Stomach smooth muscle (tissue), 2 donors: ENCODE data around the gene FGFR2.

Source experiments
- H3K27ac ChIP-seq: one replicate; pipeline ENCODE4 v1.7.0; 2013; ENCODE audit warnings: mild to moderate bottlenecking, low read length, inconsistent platforms
- H3K27me3 ChIP-seq, 2 donors: one replicate each; pipeline ENCODE4 v1.7.0; 2013; ENCODE audit warnings: low read length in 2 of 2; ENCODE audit not compliant: insufficient read depth in 2 of 2, control insufficient read depth in 1 of 2
- H3K36me3 ChIP-seq, 2 donors: one replicate each; pipeline ENCODE4 v1.7.0; 2013; ENCODE audit warnings: low read length in 2 of 2; ENCODE audit not compliant: control insufficient read depth in 2 of 2, insufficient read depth in 2 of 2
- H3K4me1 ChIP-seq: one replicate; pipeline ENCODE4 v1.7.0; 2013; ENCODE audit warnings: low read length; ENCODE audit not compliant: control insufficient read depth, insufficient read depth
- H3K4me3 ChIP-seq, 2 donors: one replicate each; pipeline ENCODE4 v1.7.0; 2013; ENCODE audit warnings: low read length in 2 of 2
- H3K9ac ChIP-seq, 2 donors: one replicate each; pipeline ENCODE4 v1.7.0; 2013; ENCODE audit warnings: low read length in 2 of 2, mild to moderate bottlenecking in 1 of 2
- H3K9me3 ChIP-seq, 2 donors: one replicate each; pipeline ENCODE4 v1.7.0; 2013; ENCODE audit warnings: low read length in 2 of 2; ENCODE audit not compliant: control insufficient read depth in 2 of 2
- donor health status: healthy.
- donor health status: Pancreatic carcinoma.

The FGFR2 gene

GRCh38 chr10:121532292-121532864 lies 65.9 kb downstream of the FGFR2 start:
- Histone ChIP-seq H3K9me3 (no peaks in the 10 kb centered on the region), H3K4me3 (no peak overlapping the region), H3K27ac (no peak overlapping the region), H3K9ac (no peak overlapping the region), H3K4me1 (peaks cover 13% of the 10 kb centered on the region), H3K27me3 (no peaks in the 10 kb centered on the region), H3K36me3 (peaks cover 0 to 2% of the 10 kb centered on the region in 2 donors)

- Histone ChIP-seq H3K9ac (no peak overlapping the region), H3K4me1 (peaks cover 14% of the 10 kb centered on the region), H3K27ac (no peak overlapping the region)
These were observed 66.4 kb downstream of the FGFR2 start for GRCh38 chr10:121531830-121532178.

GRCh38 chr10:121531076-121531829 lies 67.0 kb downstream of the FGFR2 start:
- Histone ChIP-seq H3K27me3 (no peaks in the 10 kb centered on the region), H3K4me1 (peaks cover 14% of the 10 kb centered on the region), H3K9me3 (no peaks in the 10 kb centered on the region), H3K4me3 (no peak overlapping the region), H3K27ac (no peak overlapping the region), H3K9ac (no peak overlapping the region), H3K36me3 (peaks cover 0 to 2% of the 10 kb centered on the region in 2 donors)

More at GRCh38 chr10:121531830-121532178, 66.4 kb downstream of the FGFR2 start:
- no peaks in the 10 kb centered on the region for H3K27me3 ChIP-seq
- no peak overlapping the region for H3K4me3 ChIP-seq
- no peaks in the 10 kb centered on the region for H3K9me3 ChIP-seq
- H3K36me3 ChIP-seq: peaks cover 0 to 2% of the 10 kb centered on the region in 2 donors

- H3K4me1 ChIP-seq: peaks cover 12% of the 10 kb centered on the region
- H3K9me3 ChIP-seq: no peaks in the 10 kb centered on the region
- H3K36me3 ChIP-seq: peaks cover 0 to 2% of the 10 kb centered on the region in 2 donors
- H3K27ac ChIP-seq: no peak overlapping the region
- H3K9ac ChIP-seq: no peak overlapping the region
- H3K4me3 ChIP-seq: no peak overlapping the region
- no peaks in the 10 kb centered on the region for H3K27me3 ChIP-seq
These were observed 67.7 kb downstream of the FGFR2 start for GRCh38 chr10:121530481-121531075.

GRCh38 chr10:121527690-121528089 lies 70.6 kb downstream of the FGFR2 start:
- H3K9me3 ChIP-seq: no peaks in the 10 kb centered on the region
- H3K4me3 ChIP-seq: no peak overlapping the region
- H3K9ac ChIP-seq: no peak overlapping the region
- H3K36me3 ChIP-seq: no peaks in the 10 kb centered on the region
- H3K27ac ChIP-seq: peak overlapping the region; percentile 56
- no peaks in the 10 kb centered on the region for H3K27me3 ChIP-seq
- peaks cover 33% of the 10 kb centered on the region for H3K4me1 ChIP-seq

- Histone ChIP-seq H3K36me3 (no peaks in the 10 kb centered on the region), H3K9me3 (no peaks in the 10 kb centered on the region), H3K27me3 (no peaks in the 10 kb centered on the region), H3K27ac (peak overlapping the region; percentile 53), H3K9ac (no peak overlapping the region), H3K4me3 (no peak overlapping the region), H3K4me1 (peaks cover 35% of the 10 kb centered on the region)
These were observed 71.4 kb downstream of the FGFR2 start for GRCh38 chr10:121526801-121527221.

- Histone ChIP-seq H3K9me3 (no peaks in the 10 kb centered on the region), H3K9ac (no peak overlapping the region), H3K36me3 (no peaks in the 10 kb centered on the region), H3K27ac (peak overlapping the region; percentile 53), H3K4me1 (peaks cover 35% of the 10 kb centered on the region), H3K27me3 (no peaks in the 10 kb centered on the region), H3K4me3 (no peak overlapping the region)
These were observed 72.0 kb downstream of the FGFR2 start for GRCh38 chr10:121526135-121526790.

GRCh38 chr10:121525251-121526134 lies 72.8 kb downstream of the FGFR2 start:
- Histone ChIP-seq H3K36me3 (no peaks in the 10 kb centered on the region), H3K9me3 (no peaks in the 10 kb centered on the region), H3K27ac (peak overlapping the region; percentile 71), H3K27me3 (no peaks in the 10 kb centered on the region), H3K9ac (no peak overlapping the region), H3K4me1 (peaks cover 35% of the 10 kb centered on the region), H3K4me3 (peak overlapping the region in 1 of 2 donors; percentile 8)

GRCh38 chr10:121524157-121524817 lies 74.0 kb downstream of the FGFR2 start:
- Histone ChIP-seq H3K4me3 (peak overlapping the region; percentile 37 to 66), H3K27ac (peak overlapping the region; percentile 71), H3K27me3 (no peaks in the 10 kb centered on the region), H3K9me3 (no peaks in the 10 kb centered on the region), H3K36me3 (no peaks in the 10 kb centered on the region), H3K4me1 (peaks cover 35% of the 10 kb centered on the region), H3K9ac (peak overlapping the region; percentile 16 to 47)
